ENCODE measurements around the gene OPALIN.

Gene OPALIN

DNA sequence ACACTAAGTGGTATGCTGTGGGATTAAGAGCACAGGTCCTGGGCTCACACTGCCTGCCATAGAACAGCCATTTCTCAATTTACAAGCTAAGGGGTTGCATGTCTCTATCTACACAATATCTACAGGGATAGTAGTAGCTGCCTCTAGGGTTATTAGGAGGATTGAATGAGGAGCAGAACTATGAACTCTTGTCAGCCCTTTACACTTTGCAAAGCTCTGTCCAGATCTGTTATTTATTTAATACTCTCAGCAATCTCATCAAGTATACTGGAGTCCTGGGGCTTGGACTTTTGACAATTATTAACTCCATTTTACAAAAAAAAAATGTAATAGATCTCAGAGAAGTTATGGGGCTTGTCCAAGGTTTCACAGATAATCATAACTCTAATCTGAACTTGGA, 6.8 kb downstream of the OPALIN start:
- DNase-seq (ENCODE audit: insufficient read length, low spot score), result no peak
- no peak for FAIRE-seq
- TF ChIP-seq, protein P1, sequence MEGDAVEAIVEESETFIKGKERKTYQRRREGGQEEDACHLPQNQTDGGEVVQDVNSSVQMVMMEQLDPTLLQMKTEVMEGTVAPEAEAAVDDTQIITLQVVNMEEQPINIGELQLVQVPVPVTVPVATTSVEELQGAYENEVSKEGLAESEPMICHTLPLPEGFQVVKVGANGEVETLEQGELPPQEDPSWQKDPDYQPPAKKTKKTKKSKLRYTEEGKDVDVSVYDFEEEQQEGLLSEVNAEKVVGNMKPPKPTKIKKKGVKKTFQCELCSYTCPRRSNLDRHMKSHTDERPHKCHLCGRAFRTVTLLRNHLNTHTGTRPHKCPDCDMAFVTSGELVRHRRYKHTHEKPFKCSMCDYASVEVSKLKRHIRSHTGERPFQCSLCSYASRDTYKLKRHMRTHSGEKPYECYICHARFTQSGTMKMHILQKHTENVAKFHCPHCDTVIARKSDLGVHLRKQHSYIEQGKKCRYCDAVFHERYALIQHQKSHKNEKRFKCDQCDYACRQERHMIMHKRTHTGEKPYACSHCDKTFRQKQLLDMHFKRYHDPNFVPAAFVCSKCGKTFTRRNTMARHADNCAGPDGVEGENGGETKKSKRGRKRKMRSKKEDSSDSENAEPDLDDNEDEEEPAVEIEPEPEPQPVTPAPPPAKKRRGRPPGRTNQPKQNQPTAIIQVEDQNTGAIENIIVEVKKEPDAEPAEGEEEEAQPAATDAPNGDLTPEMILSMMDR (IDR thresholded peaks at IDR 0.05; ENCODE audit: insufficient read depth, missing control alignments), result no peak

DNA sequence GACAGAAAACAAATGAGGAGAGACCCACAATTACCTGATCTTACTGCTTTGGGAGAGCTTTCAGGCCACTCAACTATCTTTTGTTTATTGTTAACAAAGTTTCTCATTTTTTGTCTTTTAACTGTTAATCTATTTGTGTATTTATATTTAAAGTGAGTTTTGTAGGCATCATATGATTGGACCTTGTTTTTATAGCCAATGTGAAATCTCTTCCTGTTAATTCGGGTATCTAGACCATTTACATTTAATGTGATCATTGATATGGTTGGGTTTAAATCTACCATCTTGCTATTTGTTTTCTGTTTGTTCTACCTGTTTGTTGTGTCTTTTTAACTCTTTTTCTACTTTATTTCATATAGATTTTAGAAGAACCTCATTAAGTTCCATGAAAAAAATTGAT, 12.5 kb downstream of the OPALIN start:
- FAIRE-seq, result no peak
- DNase-seq (ENCODE audit: insufficient read length, low spot score), result no peak
- TF ChIP-seq, protein P1 (IDR thresholded peaks at IDR 0.05; ENCODE audit: insufficient read depth, missing control alignments), result no peak

DNA sequence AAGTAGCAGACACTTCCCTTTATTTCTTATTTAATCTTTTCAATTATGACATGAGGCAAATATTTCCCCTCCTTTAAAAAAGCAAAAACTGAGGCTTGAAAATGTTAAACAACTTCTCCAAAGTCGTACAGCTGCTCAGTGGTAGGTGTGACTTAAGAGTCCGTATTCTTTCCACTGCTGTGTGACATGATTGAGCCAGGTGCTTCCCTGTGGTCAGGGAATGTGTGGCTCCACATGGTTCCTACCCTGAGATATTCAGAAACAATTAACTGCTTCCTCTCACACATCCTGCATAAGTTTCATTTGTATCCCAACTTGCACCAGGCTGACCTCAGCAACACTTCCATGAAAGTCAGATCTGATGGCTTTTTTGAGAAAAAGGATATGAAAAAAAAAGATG, 13.6 kb downstream of the OPALIN start:
- DNase-seq (ENCODE audit: insufficient read length, low spot score) (no peak), FAIRE-seq (no peak)
- TF ChIP-seq, protein P1 (IDR thresholded peaks at IDR 0.05; ENCODE audit: insufficient read depth, missing control alignments), result no peak

DNA sequence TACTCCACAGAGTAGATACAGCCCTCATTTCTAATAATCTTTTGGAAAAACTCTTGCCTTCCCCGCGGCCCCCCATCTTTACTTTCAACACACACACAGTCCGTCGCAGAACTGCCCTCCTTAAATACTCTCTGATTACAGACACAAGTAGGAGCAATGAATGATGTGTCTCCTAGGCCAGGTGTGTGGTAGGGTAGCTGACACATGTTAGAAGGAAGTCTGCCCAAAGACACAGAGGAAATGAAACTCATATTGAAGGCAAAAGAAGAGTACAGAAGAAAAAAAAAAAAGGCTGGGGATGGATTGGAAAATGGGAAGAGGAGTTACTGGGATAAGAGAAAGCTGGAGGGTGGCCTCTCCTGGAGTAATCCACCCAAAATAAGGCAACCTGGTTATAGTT, 14.6 kb downstream of the OPALIN start:
- no peak for DNase-seq (ENCODE audit: insufficient read length, low spot score)
- no peak for FAIRE-seq

DNA sequence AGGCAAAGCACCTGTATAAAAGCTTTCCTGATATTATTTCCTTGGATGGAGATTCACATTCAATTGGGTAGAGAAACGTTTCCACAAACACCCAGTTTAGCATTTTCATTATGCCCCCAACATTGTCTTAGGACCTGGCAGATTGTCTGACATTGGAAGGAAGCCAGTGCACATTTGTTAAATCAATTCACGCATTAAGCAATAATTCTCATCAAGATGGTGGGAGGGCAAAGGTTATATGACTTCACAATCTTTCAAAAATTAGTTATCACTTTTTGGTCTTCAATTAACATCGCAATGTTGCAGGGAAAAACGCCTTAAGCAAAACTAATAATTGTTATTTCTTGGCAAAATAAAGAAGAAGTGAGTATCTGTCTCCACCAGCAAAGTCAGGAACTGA, 16.4 kb downstream of the OPALIN start:
- DNase-seq (ENCODE audit: insufficient read length, low spot score) (no peak), FAIRE-seq (no peak)
- TF ChIP-seq, protein P1 (IDR thresholded peaks at IDR 0.05; ENCODE audit: insufficient read depth, missing control alignments), result no peak

More for the DNA sequence above, 14.6 kb downstream of the OPALIN start:
- TF ChIP-seq, protein P1 (IDR thresholded peaks at IDR 0.05; ENCODE audit: insufficient read depth, missing control alignments), result no peak

DNA sequence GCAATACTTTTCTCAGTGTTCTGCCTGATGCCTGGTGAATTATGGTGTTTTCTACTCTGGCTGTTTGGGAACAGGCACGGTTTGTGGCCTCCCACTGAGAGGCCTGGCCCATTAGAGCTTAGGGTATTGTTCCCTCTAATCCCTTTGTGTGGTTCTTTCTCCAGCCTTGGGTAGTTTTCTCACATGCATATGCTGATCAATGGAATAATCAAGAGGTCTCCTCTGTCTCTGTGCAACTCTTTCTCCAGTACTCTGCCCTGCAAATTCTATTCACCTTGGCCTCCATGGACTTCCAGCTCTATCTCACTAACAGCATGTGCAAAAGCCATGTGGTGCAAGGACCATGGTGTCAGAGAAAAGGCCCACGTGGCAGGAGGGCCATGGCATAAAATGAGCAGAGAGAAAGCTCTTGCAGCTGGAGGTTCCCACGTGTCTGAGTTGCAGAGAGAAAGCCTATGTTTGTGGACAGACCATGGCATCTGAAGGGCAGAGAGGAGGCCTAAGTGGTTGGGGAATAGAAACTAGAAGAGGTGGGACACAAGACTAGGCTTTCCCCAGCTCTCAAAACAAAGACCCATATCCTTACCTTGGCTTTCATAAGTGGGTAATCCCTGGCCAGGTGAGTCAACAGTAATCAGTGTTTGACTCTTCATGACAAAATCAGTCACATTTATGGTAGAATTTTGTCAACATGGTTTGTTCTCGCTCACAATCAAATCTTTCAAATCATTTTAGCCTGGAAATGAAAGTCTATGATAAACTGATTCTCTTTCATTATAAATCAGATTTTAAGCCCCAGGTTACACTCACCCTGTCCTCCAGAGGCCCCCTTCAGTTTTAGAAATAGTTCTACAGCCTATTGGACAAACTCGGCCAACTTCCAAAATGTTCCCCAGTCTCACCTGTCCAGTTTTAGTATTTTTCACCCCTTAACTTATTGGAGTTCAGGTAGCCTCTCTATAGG, 17.3 kb downstream of the OPALIN start:
- TF ChIP-seq, protein P1 (IDR thresholded peaks at IDR 0.05; ENCODE audit: insufficient read depth, missing control alignments), result no peak
- FAIRE-seq (no peak), DNase-seq (ENCODE audit: insufficient read length, low spot score) (no peak)
